ENCODE results near the gene CTDP1.

CTDP1 gene

DNA sequence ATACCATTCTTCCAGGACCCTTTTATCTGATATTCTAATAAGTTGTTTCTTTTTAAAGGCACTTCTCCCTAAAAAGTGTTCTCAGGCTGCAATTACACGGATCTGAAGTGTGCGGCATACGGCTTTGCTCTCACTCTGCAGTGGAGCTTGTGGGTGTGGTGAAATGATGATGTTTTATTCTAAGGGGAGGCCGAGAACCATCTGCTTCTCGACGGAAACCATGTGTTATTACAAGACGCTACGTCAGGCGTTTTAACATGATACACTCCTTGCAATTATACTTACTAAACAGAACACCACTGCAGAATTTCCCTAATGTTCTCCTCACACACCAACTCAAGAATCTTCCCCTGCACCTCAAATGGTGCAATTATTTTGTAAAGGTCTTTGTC lies 34.9 kb upstream of the CTDP1 start:
- DNase-seq: no peak

DNA sequence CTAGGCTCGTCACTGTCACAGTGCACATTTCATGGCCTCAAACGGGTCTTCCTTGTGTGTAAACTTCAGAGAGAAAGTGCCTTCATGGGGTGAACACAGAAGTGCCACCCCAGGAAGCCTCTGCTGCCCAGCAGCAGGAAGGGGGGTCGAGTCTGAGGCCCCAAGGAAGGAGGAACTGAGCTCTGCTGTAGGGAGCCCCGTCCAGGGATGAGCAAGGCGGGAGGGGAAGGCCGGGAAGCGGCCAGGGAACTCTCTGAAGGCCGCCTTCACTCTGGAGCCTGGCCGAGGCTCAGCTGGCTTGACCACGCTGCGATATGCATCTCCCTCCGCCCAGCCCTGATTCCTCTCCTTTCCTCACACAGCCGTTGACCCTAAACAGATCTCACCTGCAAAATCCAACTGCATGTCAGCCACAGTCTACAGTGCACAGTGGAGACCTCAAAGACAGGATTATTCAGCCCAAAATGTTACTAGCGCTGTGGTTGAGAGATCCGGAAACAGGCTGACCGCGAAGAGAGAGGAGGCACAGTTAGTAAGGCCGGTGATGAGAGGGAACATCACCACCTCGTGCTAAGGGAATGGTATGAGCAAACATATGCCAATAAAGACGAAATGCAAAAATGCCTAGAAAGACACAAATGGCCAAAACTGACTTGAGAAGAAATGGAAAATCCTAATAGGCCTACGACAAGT lies 34.2 kb upstream of the CTDP1 start:
- DNase-seq: no peak

DNA sequence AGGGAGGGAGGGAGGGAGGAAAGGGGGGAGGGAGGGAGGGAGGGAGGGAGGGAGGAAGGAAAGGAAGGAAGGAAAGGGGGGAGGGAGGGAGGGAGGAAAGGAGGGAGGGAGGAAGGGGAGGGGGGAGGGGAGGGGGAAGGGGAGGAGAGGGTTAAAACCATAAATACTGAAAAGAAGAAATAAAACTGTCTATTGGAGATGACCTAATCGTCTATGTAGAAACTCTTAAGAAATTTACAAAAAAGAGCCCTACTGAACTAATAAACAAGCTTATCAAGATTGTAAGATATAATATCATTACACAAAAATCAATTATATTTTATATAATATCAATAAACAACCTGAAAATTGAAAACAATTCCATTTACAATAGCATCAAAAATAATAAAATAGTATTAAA lies 32.3 kb upstream of the CTDP1 start:
- DNase-seq: no peak

DNA sequence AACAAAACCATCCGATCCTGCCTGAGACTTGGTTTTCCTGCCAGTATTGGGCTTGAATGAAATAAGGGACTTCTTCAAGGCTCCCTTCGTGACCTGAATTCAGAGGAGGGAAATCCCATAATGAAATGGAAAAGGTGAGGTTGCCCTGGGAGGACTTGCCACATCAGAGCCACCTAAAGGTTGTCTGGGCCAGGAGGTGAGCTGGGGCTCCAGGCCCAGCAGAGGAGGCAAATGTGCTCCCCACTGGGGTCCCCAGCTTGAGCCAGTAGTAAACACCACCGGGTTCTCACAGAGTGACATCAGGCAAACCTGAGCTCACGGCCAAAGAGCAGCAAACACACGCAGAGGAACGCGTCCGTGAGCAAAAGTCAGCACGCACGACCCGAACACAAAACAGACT lies 28.6 kb upstream of the CTDP1 start:
- no peak for DNase-seq

DNA sequence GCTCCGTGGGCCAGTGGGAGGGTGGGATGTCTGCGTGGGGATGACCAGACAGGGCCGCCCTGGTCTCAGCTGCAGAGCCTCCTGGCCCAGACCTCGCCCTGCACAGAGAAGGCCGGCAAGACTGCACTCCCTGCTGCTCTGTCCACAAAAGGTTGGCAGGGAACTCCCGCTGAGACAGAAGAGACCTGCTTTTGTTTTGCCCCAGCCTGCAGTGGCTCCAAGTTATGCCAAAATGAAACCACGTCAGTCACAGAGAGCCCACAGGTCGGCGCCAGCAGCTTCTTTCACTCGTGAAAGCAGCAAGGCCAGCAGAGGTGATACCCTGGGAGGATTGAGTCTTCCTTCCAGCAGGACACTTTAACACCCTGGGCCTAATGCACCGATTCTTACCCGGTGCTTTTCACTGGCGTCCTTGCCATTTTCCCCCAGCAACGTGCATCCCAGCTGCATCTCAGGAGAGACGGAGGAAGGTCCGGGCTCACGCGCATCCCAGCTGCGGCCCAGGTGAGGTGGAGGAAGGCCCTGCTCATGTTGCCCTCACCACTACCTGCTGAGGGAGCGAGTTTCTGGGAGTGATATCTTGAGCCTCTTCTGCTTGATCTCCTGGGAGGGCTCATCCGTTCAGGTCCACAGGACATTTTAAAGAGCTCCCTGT lies 22.1 kb upstream of the CTDP1 start:
- DNase-seq: no peak

DNA sequence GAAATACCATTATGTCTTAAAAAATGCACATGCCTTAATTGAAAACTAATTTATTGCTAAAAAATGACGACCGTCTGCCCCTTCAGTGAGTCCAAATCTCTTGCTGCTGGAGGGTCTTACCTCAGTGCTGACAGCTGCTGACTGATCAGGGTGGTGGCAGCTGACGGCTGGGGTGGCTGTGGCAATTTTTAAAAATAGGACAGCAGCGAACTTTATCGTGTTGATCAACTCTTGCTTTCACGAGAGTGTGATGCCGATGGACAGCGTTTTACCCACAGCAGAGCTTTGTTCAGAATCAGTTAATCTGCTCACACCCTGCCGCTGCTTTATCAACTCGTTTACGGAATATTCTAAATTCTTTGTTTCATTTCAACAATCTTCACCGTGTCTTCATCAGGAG lies 21.2 kb upstream of the CTDP1 start:
- no peak for DNase-seq

DNA sequence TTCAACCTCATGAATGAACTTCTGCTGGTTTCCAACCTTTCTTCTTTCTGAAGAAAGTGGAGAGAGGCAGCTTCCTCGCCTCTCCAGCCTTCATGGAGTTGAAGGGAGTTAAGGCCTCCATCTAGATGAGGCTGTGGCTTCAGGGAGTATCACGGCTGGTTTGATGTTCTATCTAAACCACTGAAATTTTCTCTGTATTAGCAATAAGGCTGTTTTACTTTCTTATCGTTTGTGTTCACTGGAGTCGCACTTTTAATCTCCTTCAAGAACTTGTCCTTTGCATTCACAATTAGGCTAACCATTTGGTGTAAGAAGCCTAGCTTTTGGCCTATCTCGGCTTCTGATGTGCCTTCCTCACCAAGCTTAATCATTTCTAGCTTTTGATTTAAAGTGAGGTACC lies 19.9 kb upstream of the CTDP1 start:
- no peak for DNase-seq

DNA sequence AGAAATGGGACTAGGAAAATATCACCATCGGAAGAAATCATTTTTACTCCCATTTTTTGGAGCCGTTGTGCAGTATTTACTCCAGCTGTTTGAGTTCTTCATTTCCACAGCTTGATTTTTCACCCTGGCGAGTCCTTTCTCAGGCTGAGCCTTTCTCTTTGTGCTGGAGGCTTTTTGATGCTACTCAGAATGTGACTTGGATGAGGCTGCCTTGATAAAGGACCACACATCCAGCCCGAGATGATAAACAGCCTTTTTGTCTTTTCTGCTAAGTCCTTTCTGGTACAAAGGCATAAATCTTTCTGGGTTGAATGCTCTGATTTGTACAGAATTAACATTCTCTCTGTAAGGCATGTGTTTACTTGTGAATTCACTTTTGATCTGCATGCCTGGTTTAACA lies 17.6 kb upstream of the CTDP1 start:
- no peak for DNase-seq

DNA sequence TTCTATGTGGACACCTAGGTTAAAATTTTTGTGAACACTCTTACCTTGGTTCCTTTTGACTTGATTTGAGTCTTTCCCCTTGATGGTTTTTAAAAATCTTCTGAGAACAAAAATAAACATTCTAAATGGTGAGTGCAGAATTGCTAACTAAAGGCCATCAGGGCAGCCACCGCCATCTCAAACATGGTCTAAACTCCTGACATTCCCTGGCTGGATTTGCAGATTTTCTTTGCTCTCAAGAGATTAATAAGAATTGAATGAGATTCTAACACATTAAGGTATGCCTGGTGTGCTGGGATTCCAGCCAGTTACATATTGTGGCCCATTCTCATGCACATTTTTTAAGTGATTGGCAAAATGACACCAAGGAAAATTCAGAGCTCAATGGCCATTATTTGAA lies 17.2 kb upstream of the CTDP1 start:
- no peak for DNase-seq

DNA sequence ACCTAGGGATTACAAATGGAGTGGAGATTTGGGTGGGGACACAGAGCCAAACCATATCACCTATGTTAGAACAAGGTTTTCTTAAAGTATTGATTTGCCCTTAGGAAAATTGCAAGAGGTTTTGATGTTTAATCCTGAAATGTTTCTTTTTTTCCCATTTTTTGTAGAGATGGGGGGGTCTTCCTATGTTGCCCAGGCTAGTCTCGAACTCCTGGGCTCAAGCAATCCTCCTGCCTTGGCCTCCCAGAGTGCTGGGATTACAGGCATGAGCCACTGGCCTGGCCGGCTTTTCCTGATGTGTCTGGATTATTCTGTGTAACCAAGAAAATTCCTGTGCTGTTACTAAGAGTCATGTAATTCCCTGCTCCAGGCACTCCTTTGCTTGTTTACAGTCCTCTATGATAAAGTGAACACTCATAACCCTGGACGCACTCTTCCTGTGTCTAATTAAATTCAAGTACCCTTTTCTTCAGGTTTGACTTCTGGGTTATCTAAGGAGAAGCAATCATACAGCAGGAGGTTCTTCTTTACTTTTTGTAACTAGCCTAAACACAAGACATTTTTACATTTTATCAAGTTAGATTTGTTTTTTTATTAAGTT lies 15.0 kb upstream of the CTDP1 start:
- no peak for DNase-seq

DNA sequence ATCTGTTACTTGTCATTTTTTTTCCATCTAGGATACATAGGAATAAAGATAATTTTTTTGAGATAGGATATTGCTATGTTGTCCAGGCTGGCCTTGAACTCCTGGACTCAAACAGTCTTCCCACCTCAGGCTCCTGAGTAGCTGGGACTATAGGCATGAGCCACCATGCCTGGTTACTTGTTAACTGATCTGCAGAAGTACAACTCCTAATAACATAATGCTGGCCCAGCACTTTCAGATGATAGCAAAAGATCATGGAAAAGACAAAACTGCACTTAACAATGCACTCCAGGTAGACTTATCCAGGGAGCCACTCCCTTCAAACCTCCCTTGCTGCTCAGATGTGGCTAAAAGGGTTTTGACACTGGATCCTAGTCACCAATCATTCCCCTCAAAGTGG lies 11.4 kb upstream of the CTDP1 start:
- DNase-seq: no peak

DNA sequence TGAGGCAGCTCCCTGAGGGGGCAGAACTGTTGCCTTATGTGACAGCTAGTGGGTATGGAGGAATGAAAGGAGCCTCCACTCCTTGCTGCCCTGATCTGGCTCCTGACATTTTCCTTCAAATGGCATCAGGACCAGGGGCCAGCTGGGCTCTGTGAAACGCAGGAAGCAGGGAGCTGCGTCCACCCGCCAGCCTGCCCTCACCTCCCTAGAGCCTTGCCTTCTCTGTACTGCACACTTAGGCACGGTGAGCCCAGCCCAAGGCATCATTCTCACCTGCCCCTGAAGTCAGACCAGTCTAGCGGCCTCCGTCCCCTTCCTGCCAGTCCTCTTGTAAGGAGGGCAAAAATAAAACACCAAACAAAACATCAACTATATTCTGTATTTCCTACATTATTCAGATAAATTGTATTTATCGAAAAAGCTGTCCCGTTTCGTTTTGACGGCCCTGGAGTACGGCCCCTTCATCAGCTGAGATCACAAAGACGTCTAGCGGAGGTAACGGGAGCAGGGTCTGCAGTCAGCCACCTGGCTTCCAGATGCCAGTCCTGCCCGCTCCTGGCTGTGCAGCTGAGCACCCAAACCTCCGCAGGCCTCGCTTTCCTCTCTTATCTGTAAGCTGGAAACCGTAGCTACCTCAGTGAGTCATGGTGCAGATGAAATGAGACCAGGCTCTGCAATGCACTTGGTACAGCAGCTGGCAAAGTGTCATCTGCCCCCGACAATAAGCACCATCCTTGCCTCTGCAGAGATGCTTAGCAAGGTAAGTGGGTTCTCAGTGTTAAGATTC lies 6.9 kb upstream of the CTDP1 start:
- DNase-seq: no peak

DNA sequence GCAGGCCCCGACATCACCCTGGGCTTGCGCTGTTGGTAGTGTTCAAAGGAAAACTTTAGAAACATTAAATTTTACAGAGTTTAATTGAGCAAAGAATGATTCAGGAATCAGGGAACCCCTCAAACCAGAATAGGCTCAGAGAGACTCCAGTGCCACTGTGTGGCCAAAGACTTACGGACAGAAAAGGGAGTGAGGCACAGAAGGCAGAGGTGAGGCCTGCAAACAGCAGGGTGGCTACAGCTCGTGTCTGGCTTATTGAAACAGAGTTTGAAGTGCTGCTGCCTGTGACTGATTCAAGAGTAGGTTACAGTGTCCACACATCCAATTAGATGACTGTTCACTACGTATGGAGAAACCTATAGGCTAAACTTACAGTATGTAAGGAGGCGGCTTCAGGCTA lies 2.4 kb upstream of the CTDP1 start:
- DNase-seq: no peak

DNA sequence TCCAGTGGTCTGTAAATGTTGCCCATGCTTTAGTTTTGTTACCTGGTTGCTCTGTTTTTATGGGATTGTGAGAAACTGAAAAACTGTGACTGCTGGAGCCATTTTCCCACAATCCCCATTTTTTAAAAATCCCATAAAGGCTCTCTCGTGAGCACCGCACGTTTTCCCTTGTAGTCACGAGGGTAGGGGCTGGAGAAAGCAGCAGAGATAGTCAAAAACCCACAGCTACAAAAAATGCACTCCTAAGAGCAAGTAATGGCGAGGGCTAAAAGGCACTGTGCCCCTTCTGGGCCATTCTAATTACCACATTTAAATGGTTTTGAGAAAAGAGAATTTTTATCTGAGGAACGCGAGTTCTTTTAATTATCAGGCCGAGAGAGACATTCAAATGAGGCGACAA lies 1.8 kb upstream of the CTDP1 start:
- no peak for DNase-seq

DNA sequence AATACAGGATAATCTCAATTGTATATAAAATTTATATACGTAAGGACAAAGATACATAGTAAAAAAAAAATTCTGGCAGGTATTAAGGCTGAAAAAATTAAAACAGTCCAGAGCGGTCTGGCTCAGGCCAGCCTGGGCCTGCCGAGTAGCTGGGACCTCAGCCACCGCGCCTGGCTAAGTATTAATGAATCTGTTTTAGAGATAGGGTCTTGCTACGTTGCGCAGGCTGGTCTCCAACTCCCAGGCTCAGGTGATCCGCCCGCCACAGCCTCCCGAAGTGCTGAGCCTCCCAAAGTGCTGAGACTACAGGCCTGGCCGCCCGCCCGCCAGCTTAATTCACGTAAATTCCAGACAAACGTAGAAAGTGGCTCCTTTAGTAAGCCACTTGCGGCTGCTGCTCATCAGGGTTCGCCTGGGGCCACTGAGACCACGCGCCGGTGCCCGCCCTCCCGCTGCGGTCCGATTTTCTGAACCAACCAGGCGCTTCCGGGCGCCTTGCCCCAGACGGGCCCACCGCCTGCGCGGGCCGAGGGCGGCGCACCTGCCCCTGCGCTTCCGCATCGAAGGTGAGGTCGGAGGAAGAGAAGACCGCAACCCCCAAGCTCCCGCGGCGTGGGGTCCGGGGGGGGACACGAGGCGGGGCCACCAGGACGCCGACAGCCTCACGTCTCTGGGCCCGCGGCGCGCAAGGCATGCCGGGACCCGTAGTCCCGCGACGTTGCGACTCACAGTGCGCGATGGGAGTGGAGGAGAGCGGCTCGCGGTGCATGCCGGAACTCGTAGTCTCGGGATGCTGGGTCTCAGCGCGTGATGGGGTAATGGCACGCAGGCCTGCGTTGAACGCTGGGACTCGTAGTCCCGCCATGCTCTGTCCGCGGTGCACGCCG lies 695 bp upstream of the CTDP1 start:
- DNase-seq: peak; percentile 95 to 99

DNA sequence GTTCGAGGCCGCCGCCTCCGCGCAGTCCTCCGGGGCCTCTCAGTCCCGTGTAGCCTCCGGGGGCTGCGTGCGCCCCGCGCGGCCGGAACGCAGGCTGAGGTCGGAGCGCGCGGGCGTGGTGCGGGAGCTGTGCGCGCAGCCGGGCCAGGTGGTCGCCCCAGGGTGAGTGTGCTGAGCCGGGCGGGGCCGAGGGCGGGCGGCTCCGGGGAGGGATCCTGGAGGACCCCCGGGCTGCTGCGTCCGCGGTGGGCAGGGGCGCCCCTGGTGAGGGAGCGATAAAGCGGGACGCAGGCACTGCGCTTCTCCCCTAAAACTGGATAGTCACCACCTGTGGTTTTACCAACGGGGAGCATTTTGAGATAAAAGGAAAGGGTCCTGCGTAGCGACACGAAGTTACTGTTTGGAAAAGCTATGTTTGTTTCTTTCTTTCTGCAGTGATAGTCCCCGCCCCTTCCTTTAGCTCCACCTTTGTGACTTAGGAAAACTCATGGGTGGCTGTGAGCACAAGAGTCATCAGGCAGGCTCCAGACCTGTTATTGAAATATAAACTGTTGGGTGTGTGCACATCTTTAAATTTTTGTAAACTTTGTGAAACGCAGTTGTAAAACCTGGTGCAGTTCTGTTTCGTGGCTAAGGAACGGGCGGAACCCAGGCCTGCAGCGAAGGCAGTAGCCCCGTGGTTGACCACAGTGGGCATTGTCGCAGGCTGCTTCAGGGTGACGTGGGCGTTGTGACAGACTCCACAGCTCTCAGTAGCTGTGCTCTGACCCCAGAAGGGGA lies 687 bp downstream of the CTDP1 start:
- DNase-seq: peak; percentile 25 to 47

DNA sequence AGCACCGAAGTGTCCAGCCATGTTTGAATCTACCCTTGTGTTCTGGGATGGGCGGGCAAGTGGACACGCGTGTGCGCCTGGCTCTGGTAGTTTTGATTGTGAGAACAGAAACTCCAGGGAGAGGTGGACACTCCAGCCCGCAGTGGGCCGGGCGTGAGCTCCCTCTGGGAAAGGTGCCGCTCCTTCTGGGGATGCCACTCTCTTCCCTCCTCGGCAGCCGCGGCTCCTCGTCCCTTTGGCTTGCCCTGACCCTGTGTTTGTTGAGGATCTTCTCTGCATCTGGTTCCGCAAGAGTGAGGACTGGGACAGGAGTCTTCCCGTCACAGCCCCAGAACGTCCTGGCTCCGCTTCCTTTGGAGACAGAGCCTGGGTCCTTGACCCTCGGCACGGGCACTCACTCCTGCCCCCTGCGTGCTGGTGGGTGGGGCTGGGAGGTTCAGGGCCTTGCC lies 1.3 kb downstream of the CTDP1 start:
- no peak for DNase-seq

DNA sequence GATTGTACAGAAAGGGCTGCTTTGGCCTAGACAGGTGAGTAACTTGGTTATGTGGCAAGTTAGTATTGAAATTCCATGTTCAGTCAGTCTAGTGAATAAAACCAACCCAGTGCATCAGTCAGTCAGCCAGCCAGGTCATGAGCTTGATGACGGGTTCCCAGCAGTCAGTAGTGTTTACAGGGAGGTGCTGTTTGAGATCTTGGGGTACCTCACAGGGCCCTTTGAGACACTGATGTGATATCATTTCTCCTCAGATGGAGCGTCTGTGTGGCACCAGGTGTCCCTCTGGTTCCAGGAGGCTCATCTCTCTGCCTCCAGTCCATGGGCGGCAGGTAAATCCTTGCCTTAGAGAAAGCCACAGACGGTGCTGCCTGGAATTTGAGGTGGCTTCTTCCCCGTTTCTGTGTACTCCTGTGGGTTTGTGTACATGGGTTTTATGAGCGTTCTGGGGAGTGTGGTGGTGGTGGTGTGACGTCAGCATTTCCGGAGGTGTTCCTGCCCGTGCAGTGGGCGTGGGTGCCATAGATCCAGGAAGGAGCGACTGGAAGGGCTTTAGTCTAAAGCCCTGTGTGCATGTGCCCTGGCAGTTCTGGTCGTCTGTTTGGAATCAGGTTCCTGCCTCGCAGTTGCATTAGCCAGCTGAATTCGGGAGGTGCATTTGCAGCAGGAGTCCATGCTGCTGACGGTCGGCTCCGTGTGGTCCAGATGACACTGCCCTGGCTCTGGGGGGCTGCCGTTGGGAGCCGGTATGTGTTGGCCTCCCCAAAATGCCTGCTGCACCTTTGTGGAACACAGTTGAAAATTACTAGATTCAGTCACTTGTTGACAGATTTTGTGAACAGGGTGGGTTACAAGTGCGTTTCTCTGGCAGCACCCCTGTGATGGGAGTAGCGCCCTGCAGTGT lies 2.1 kb downstream of the CTDP1 start:
- DNase-seq: peak; percentile 33 to 62

DNA sequence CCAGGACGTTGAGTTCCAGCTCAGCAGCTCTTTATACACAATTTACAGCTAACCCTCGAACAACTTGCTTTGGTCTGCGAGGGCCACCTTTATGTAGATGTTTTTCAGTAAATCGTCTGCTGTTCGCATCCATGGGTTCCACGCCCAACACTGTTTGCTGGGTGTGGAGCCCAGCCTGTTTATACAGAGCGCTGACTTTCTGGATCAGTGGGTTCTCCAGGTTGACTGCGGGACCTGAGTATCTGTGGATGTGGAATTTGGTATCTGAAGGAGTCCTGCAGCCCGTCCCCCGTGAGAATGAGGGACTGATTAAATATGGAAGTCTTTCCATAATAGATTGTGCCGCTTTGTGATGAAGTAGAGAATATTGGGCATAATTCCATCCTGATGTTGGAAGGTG lies 2.9 kb downstream of the CTDP1 start:
- no peak for DNase-seq

DNA sequence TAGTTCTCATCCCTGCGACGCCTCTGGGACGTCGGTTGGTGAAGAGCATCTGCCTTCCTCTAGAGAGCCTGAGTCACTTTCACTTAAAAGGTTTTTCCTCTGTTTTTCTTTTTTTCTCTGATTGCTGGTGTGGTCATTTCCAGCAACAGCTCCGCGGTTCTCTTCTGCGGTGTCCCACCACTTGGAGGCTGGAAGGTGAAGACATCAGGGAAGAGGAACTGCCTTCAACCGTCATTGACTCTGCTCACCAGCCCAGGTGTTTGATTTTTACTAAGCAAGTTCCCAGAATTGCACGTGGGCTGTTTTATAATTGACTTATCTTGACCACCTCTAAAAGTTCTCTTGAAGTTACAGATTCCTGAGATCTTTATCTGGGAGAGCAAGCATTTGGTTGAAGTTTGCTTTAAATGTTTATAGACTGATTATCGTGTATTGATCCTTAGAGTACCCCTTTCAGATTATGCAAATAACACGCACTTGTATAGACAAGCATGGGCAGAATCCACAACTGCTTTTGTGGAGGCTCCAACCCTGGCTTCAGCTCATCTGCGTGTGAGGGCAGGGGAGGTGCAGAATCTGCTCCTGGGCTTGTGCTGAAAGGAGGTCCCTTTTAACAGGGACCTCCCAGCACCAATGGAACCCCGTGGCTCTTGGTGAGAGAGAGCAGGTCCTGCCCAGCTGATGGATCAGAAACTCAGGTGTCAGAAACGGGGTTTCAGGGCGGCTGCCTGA lies 3.5 kb downstream of the CTDP1 start:
- DNase-seq: no peak

Data from stimulated activated CD4-positive, alpha-beta T cell treated with anti-CD3 and anti-CD28 coated beads, Interleukin-4, amount 100 ng/mL, for 4 hours (primary cell).